Mammary epithelial cell (primary cell): ENCODE results near the gene OBI1.

Source experiments
- EZH2 ChIP-seq: IDR thresholded peaks from 2 replicates; pipeline ENCODE4 v1.6.1; 2012; ENCODE audit warnings: low read length, inconsistent platforms, borderline replicate concordance
- TF ChIP-seq, protein P1 (sequence below), 2 donors: IDR thresholded peaks in 1 of 2; conservative IDR thresholded peaks in 1 of 2; 2 replicates each; pipeline ENCODE4 v1.5.1; 2011 to 2012; ENCODE audit warnings: inconsistent platforms in 2 of 2, low read length in 2 of 2, mild to moderate bottlenecking in 2 of 2, control low read depth in 1 of 2, low read depth in 1 of 2; ENCODE audit not compliant: insufficient read depth in 1 of 2; ENCODE audit errors: extremely low read depth in 1 of 2

- TF ChIP-seq, protein P1, sequence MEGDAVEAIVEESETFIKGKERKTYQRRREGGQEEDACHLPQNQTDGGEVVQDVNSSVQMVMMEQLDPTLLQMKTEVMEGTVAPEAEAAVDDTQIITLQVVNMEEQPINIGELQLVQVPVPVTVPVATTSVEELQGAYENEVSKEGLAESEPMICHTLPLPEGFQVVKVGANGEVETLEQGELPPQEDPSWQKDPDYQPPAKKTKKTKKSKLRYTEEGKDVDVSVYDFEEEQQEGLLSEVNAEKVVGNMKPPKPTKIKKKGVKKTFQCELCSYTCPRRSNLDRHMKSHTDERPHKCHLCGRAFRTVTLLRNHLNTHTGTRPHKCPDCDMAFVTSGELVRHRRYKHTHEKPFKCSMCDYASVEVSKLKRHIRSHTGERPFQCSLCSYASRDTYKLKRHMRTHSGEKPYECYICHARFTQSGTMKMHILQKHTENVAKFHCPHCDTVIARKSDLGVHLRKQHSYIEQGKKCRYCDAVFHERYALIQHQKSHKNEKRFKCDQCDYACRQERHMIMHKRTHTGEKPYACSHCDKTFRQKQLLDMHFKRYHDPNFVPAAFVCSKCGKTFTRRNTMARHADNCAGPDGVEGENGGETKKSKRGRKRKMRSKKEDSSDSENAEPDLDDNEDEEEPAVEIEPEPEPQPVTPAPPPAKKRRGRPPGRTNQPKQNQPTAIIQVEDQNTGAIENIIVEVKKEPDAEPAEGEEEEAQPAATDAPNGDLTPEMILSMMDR (conservative IDR thresholded peaks at IDR 0.05 in 1 of 2, IDR thresholded peaks at IDR 0.05 in 1 of 2; ENCODE audit: extremely low read depth in 1 of 2, insufficient read depth in 1 of 2, low read depth in 1 of 2, low read length in 2 of 2), result no peak
- no peak for TF ChIP-seq EZH2
Measured at GRCh38 chr13:78625384-78625783, 33.6 kb downstream of the OBI1 start.
